GM23338 (cell line): ENCODE data around the gene PLXND1. TPM values are rescaled to one million over a fixed set of nuclear protein-coding genes. Genes with fewer than 3 reads are reported as not detected.

Experiments used
- CREB1 ChIP-seq: fragments of 250-450 bp; sonication (Bioruptor Pico); IDR thresholded peaks from 2 replicates; pipeline ENCODE4 v1.5.0; 2020; ENCODE audit warnings: low read depth, mild to moderate bottlenecking, moderate library complexity
- EZH2 ChIP-seq: fragments of 200-600 bp; sonication (generic); IDR thresholded peaks from one replicate; pipeline ENCODE4 v1.8.0; 2017; ENCODE audit warnings: antibody characterized with exemption, mild to moderate bottlenecking, low read depth; ENCODE audit not compliant: unreplicated experiment
- EZH2phosphoT487 ChIP-seq: fragments of 200-600 bp; sonication (generic); IDR thresholded peaks from one replicate; pipeline ENCODE4 v1.8.1; 2018; ENCODE audit warnings: antibody characterized with exemption; ENCODE audit not compliant: unreplicated experiment
- JUNB ChIP-seq: IDR thresholded peaks from one replicate; pipeline ENCODE4 v1.6.1; 2016; ENCODE audit warnings: antibody characterized with exemption; ENCODE audit not compliant: unreplicated experiment
- NANOG ChIP-seq: IDR thresholded peaks from 2 replicates; pipeline ENCODE4 v1.6.1; 2016; ENCODE audit warnings: antibody characterized with exemption, borderline replicate concordance
- STAT1 ChIP-seq: IDR thresholded peaks from one replicate; pipeline ENCODE4 v1.6.1; 2016; ENCODE audit warnings: antibody characterized with exemption; ENCODE audit not compliant: unreplicated experiment
- polyA plus RNA-seq: library from polyadenylated mRNA; unstranded; fragments of >200 nt; fragmentation: Nextera tagmentation; extraction: Ambion mirVana; gene quantifications from 2 replicates; pipeline ENCODE4 v1.2.1, GENCODE V29; 2016
- total RNA-seq: library from RNA; depleted of rRNA; stranded (reverse); fragments of >200 nt; shearing (Covaris generic); gene quantifications from 2 replicates; pipeline ENCODE4 v1.2.3, GENCODE V29; 2014
- TF ChIP-seq, protein P1 (sequence below): fragments of 250-450 bp; sonication (Bioruptor Pico); IDR thresholded peaks from 2 replicates; pipeline ENCODE4 v1.5.0; 2020; ENCODE audit warnings: mild to moderate bottlenecking, moderate library complexity
- TF ChIP-seq, protein P2 (sequence below): IDR thresholded peaks from 2 replicates; pipeline ENCODE4 v1.6.1; 2016; ENCODE audit warnings: antibody characterized with exemption

PLXND1 gene
- total and polyA plus RNA-seq, 2 experiments from 2014 or later, result 13.3 to 60.4 TPM

DNA sequence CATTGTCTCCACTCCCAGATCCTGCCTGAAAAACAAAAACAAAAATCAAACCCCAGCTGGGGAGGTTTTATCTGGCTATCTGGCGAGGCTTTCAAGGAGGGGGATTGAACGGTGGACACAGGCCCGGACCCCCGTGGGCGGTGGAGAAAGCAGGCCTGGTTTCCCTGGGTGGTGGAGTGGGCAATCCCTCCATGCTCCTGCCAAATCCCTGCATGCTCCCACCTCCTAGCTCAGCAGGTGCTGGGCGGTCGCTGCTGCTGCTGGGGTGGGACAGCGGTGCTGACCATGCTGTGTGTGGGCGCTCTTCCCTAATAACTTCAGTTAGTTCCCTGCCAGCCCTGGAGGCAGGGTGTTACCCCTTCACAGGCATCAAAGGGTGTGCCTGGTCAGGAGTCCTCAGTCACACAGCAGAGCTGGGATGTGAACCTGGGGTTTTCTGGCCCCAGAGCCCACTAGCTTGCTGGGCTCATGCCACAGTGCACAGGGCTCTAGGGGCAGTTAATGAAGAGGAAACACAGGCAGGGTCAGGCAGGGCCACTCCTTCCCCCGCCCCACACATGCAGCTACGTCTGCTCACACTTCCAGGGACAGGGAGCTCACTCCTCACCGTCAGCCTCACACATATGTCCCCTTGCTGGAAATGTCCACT lies 15.9 kb upstream of the PLXND1 start (continued):
- TF ChIP-seq, protein P1, sequence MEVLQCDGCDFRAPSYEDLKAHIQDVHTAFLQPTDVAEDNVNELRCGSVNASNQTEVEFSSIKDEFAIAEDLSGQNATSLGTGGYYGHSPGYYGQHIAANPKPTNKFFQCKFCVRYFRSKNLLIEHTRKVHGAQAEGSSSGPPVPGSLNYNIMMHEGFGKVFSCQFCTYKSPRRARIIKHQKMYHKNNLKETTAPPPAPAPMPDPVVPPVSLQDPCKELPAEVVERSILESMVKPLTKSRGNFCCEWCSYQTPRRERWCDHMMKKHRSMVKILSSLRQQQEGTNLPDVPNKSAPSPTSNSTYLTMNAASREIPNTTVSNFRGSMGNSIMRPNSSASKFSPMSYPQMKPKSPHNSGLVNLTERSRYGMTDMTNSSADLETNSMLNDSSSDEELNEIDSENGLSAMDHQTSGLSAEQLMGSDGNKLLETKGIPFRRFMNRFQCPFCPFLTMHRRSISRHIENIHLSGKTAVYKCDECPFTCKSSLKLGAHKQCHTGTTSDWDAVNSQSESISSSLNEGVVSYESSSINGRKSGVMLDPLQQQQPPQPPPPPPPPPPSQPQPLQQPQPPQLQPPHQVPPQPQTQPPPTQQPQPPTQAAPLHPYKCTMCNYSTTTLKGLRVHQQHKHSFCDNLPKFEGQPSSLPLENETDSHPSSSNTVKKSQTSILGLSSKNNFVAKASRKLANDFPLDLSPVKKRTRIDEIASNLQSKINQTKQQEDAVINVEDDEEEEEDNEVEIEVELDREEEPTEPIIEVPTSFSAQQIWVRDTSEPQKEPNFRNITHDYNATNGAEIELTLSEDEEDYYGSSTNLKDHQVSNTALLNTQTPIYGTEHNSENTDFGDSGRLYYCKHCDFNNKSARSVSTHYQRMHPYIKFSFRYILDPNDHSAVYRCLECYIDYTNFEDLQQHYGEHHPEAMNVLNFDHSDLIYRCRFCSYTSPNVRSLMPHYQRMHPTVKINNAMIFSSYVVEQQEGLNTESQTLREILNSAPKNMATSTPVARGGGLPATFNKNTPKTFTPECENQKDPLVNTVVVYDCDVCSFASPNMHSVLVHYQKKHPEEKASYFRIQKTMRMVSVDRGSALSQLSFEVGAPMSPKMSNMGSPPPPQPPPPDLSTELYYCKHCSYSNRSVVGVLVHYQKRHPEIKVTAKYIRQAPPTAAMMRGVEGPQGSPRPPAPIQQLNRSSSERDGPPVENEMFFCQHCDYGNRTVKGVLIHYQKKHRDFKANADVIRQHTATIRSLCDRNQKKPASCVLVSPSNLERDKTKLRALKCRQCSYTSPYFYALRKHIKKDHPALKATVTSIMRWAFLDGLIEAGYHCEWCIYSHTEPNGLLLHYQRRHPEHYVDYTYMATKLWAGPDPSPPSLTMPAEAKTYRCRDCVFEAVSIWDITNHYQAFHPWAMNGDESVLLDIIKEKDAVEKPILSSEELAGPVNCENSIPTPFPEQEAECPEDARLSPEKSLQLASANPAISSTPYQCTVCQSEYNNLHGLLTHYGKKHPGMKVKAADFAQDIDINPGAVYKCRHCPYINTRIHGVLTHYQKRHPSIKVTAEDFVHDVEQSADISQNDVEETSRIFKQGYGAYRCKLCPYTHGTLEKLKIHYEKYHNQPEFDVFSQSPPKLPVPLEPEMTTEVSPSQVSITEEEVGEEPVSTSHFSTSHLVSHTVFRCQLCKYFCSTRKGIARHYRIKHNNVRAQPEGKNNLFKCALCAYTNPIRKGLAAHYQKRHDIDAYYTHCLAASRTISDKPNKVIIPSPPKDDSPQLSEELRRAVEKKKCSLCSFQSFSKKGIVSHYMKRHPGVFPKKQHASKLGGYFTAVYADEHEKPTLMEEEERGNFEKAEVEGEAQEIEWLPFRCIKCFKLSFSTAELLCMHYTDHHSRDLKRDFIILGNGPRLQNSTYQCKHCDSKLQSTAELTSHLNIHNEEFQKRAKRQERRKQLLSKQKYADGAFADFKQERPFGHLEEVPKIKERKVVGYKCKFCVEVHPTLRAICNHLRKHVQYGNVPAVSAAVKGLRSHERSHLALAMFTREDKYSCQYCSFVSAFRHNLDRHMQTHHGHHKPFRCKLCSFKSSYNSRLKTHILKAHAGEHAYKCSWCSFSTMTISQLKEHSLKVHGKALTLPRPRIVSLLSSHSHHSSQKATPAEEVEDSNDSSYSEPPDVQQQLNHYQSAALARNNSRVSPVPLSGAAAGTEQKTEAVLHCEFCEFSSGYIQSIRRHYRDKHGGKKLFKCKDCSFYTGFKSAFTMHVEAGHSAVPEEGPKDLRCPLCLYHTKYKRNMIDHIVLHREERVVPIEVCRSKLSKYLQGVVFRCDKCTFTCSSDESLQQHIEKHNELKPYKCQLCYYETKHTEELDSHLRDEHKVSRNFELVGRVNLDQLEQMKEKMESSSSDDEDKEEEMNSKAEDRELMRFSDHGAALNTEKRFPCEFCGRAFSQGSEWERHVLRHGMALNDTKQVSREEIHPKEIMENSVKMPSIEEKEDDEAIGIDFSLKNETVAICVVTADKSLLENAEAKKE, result no peak
- no peak for TF ChIP-seq NANOG
- no peak for TF ChIP-seq STAT1
- no peak for TF ChIP-seq EZH2phosphoT487
- no peak for TF ChIP-seq EZH2
- TF ChIP-seq, protein P2, sequence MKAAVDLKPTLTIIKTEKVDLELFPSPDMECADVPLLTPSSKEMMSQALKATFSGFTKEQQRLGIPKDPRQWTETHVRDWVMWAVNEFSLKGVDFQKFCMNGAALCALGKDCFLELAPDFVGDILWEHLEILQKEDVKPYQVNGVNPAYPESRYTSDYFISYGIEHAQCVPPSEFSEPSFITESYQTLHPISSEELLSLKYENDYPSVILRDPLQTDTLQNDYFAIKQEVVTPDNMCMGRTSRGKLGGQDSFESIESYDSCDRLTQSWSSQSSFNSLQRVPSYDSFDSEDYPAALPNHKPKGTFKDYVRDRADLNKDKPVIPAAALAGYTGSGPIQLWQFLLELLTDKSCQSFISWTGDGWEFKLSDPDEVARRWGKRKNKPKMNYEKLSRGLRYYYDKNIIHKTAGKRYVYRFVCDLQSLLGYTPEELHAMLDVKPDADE, result no peak
- no peak for TF ChIP-seq CREB1 (CRISPR knock-in tag)
- no peak for TF ChIP-seq JUNB
